ENCODE results near the gene CALCOCO1. TPM values are rescaled to one million over a fixed set of nuclear protein-coding genes. Genes with fewer than 3 reads are reported as not detected.
A peak's percentile ranks its signal among the peaks of the same experiment; 100 is the strongest.

The CALCOCO1 gene
- total and polyA plus RNA-seq, 2 of the 13 experiments (the other 11 are each of a cell fraction or from before 2014, with no cell fraction given): 7.7 to 47.7 TPM

- no peak for TF ChIP-seq DZIP1 (CRISPR knock-in tag; IDR thresholded peaks at IDR 0.05)
- TF ChIP-seq ZNF10 (CRISPR knock-in tag; IDR thresholded peaks at IDR 0.05; ENCODE audit: borderline replicate concordance, low read depth): no peak
- no peak for TF ChIP-seq U2AF1 (optimal IDR thresholded peaks at IDR 0.05; ENCODE audit: low read depth, low read length)
- TF ChIP-seq ZNF713 (CRISPR knock-in tag; IDR thresholded peaks at IDR 0.05): no peak
- TF ChIP-seq PHF21A (CRISPR knock-in tag; IDR thresholded peaks at IDR 0.05): no peak
- 0 out of 2 replicates have a peak, but pooled peaks have one; percentile 41 for TF ChIP-seq MIER2 (CRISPR knock-in tag; IDR thresholded peaks at IDR 0.05)
- TF ChIP-seq ZSCAN22 (CRISPR knock-in tag; IDR thresholded peaks at IDR 0.05): no peak
- TF ChIP-seq MATR3 (CRISPR knock-in tag; IDR thresholded peaks at IDR 0.05): no peak
- no peak for TF ChIP-seq LBX2 (CRISPR knock-in tag; IDR thresholded peaks at IDR 0.05; ENCODE audit: borderline replicate concordance)
- no peak for TF ChIP-seq FOXA1 (IDR thresholded peaks at IDR 0.05)
- TF ChIP-seq FOXA1 (CRISPR knock-in tag; IDR thresholded peaks at IDR 0.05): no peak
Measured at GRCh38 chr12:53746592-53747092, 19.4 kb upstream of the CALCOCO1 start (continued).

- Histone ChIP-seq H3K9me3 (ENCODE audit: low read length) (no peaks in the 10 kb centered on the region), H3K4me3 (replicated peaks in 1 of 3; ENCODE audit: insufficient read depth in 1 of 3, low read depth in 2 of 3, low read length in 3 of 3) (no peak overlapping the region), H3K36me3 (replicated peaks in 1 of 2; ENCODE audit: control insufficient read depth in 1 of 2, insufficient read depth in 2 of 2, low read length in 2 of 2) (no peaks in the 10 kb centered on the region), H3K9ac (ENCODE audit: insufficient read depth, low read depth, low read length) (no peak overlapping the region), H3K79me2 (ENCODE audit: insufficient read depth, low read length) (no peaks in the 10 kb centered on the region), H4K20me1 (ENCODE audit: insufficient read depth, low read length) (no peaks in the 10 kb centered on the region), H3K4me1 (ENCODE audit: insufficient read depth, low read length) (no peaks in the 10 kb centered on the region), H3K27ac (ENCODE audit: extremely low read length, insufficient read depth, low read length) (no peak overlapping the region), H3K4me2 (ENCODE audit: low read depth, low read length) (no peak overlapping the region), H2AFZ (ENCODE audit: low read length) (no peak overlapping the region), H3K27me3 (ENCODE audit: control insufficient read depth in 1 of 2, insufficient read depth in 2 of 2, low read length in 2 of 2) (peaks cover 7 to 83% of the 10 kb centered on the region in 2 experiments; a peak in 4 of 5 replicates)
- intact Hi-C loops (cut with micrococcal nuclease; ENCODE audit: unreplicated experiment): no loop called here
- ChIA-PET POLR2A (no interaction called here), CTCF (ENCODE audit: low intra/inter-chr PET ratio, low total read pairs) (interaction anchor here (10.1 kb wide), 1 partner anchor 43 kb away, joined by 216 read pairs; no protein-coding TSS in a partner anchor)
- BruUV-seq (replicated peaks): no TSS peak
- 5% methylated on average over 6 of the region's 6 CpGs for WGBS (ENCODE audit: low lambda C conversion rate)
- in situ Hi-C loops (cut with HindIII; ENCODE audit: extremely low pct_ligation_motif_present, low pct_unique_long_range_greater_than_20kb): loop anchor here (5.0 kb wide), 1 partner anchor 42 kb away; no protein-coding TSS in a partner anchor
- no peak for DNase-seq (ENCODE audit: low spot score)
- no peak for FAIRE-seq
- ATAC-seq: no peak
- no peak for TF ChIP-seq AGO1 (IDR thresholded peaks at IDR 0.05; ENCODE audit: low read depth, low read length, poor library complexity, severe bottlenecking)
- TF ChIP-seq HOMEZ (CRISPR knock-in tag; IDR thresholded peaks at IDR 0.05; ENCODE audit: low read depth): no peak
- TF ChIP-seq PLRG1 (conservative IDR thresholded peaks at IDR 0.05): no peak
- no peak for TF ChIP-seq MYNN (CRISPR knock-in tag; IDR thresholded peaks at IDR 0.05; ENCODE audit: low read depth)
- TF ChIP-seq MAFF (IDR thresholded peaks at IDR 0.05; ENCODE audit: low read depth, low read length): no peak
Measured at GRCh38 chr12:53744751-53745150, 17.5 kb upstream of the CALCOCO1 start.

All from HepG2 (cell line).